Occipital lobe (tissue), 2 donors: ENCODE data around the gene ZNF454. TPM values are rescaled to one million over a fixed set of nuclear protein-coding genes. Genes with fewer than 3 reads are reported as not detected.

Source experiments
- DNase-seq: peaks from one replicate; lab custom pipeline; 2025; lab: John Stamatoyannopoulos, UW
- total RNA-seq: library from RNA; depleted of rRNA; stranded (reverse); fragments of >200 nt; gene quantifications from one replicate; pipeline ENCODE4 v1.2.3, GENCODE V29; 2014

Gene ZNF454
- total RNA-seq, 1 donor from 2014 or later = 9.8 TPM

DNA sequence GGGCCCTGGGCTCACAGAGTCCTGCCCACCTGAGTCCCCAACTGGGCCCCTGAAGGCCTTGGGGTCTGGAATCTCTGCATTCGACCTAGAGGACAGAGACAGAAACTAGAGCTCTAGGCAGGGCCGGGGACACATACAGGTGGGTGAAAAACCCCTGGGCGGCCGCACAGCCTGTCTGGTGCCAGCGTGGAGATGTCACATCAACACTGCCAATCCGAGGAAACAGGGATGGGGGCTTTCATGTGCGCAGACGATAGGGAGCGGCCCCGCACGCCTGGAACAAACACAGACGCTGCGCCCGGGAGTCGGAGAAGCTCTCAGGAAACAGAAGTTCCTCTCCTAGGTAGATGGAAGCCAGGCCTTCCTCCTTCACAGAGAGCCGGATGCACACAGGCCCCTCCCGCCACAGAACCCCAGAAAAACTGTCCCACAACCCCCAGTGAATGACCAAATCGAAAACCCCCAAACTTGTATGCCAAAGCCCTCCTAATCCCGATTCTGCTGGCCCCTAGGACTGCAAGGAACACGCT, 52.3 kb downstream of the ZNF454 start:
- no peak for DNase-seq

- no peak for DNase-seq
Measured at GRCh38 chr5:178993955-178994579, 53.1 kb downstream of the ZNF454 start.

DNA sequence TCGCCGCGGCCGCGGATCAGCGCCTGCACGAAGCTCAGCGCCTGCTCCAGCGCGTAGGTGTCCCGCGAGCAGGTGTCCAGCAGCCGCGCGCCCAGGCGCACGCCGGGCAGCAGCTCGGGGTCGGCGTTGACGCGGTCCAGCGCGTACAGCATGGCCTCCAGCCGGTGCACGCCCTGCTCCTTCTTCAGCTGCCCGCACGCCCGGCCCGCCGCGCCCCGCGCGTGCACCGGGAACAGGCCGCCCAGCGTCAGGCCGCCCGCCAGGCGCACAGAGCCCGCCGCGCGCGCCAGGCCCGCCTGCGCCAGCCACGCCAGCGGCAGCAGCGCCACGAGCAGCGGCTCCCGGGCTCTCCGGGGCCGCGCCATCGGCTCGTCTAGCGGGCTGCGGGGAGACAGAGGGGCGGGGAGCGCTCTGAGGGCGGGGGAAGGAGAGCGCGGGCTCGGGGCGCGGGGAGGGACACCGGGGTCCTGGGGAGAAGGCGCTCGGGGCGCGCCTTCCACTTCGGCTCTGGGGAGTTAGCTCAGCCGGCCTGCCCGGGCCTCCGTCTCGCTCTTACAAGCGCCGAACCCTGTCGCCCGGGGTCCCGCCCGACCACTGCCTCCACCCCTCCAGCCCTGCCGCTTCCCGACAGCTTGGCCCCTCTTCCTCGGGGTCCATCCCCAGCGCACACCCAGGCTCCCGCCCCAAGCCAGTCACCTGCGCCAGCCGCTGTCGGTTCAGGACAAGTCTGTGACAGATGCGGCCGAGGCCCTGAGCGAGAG, 53.8 kb downstream of the ZNF454 start, which contains the start of gene GRM6:
Gene GRM6, minus strand, starts transcription at position 741 of the 761 bp plus-strand sequence. Its CDS starts 376 bp downstream, at position 365.
- DNase-seq = no peak

- no peak for DNase-seq
Measured at GRCh38 chr5:178995341-178995690, 54.3 kb downstream of the ZNF454 start.

DNA sequence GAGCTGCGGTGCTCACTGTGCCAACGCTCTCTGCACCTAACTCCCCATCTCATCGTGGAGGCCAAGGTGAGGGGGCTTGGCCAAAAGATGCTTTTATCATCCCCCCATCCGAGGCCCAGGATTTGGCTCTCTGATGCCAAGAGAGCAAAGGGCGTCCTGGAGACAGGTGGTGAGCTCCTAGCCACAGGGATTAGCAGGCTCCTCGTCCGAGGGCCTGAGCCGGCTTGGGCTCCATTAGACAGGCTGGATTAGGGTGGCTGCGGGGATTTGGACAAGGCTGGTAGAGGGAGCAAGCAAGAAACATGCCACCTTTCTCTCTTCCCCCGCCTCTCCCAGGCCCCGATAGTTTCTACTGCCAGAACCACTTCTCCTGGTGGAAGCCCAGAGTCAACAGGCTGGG, 55.2 kb downstream of the ZNF454 start:
- DNase-seq = no peak

GRCh38 chr5:178997191-178997590, 56.2 kb downstream of the ZNF454 start:
- no peak for DNase-seq

DNA sequence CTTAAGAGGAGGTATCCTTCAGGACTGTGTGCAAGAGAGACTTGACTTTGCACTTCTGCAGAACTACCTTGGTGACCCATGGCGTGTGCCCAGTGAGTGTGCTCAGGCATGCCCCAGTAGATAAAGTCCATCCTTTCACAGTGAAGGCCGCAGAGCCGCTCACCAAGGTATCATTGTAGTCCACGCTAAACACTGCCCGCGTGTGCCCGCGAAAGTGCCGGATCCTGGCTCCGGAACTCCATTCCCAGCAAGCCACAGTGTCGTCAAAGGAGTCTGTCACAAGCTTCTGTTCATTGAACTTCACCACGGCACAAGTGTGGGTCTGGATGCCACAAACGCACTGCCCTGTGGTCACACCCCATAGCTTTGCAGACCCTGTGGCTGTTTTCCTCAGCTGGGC, 57.4 kb downstream of the ZNF454 start:
- no peak for DNase-seq

GRCh38 chr5:179006564-179006963, 65.6 kb downstream of the ZNF454 start:
- DNase-seq = no peak

DNA sequence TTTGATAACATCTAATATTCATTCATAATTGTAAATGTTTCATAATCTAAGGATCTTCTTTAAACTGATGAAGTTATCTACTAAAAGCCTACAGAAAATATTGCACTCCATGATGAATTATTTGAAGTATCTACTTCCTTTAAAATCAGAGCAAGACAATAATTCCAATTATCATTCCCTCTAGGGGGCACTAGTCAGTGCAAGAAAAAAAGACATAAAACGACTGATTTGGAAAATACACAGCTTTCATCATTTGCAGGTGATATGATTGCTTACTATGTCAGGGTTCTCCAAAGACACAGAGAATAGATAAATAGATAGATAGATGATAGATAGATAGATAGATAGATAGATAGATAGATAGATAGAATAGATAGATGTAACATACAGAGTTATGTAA, 67.7 kb downstream of the ZNF454 start:
- no peak for DNase-seq

Other genes with a start within 250 kb of the ZNF454 start
- 18.6 TPM for gene ZNF354A, start 210.5 kb upstream of the ZNF454 start, total RNA-seq
- 34.9 TPM for gene ZNF354B, start 81.2 kb upstream of the ZNF454 start, total RNA-seq
- gene ZFP2, start 45.3 kb upstream of the ZNF454 start, total RNA-seq = 9.4 TPM
- gene GRM6, start 54.1 kb downstream of the ZNF454 start, total RNA-seq = 0.16 TPM
- 18.1 TPM for gene ZNF879, start 82.6 kb downstream of the ZNF454 start, total RNA-seq
- 59.6 TPM for gene ZNF354C, start 119.2 kb downstream of the ZNF454 start, total RNA-seq